K562 (cell line): ENCODE measurements around the gene MATCAP1. TPM values are rescaled to one million over a fixed set of nuclear protein-coding genes. Genes with fewer than 3 reads are reported as not detected.

ENCODE experiments used
- DEAF1 ChIP-seq: fragments of 450-650 bp; formaldehyde crosslinking; IDR thresholded peaks from 2 replicates; pipeline ENCODE4 v1.4.0; 2020; ENCODE audit warnings: mild to moderate bottlenecking, moderate library complexity
- IRF9 ChIP-seq: fragments of 450-650 bp; IDR thresholded peaks from 2 replicates; pipeline ENCODE4 v1.6.1; 2016; ENCODE audit warnings: missing biosample characterization, missing genetic modification characterization
- JUND ChIP-seq, 2 experiments: IDR thresholded peaks; 2 replicates in 1 of 2; 3 replicates in 1 of 2; pipeline ENCODE4 v1.6.1; 2011; ENCODE audit warnings: borderline replicate concordance in 2 of 2, low read depth in 2 of 2, low read length in 2 of 2, improper control_type of control experiment in 1 of 2, missing biosample characterization in 1 of 2, missing genetic modification characterization in 1 of 2, missing genetic modification reagents in 1 of 2
- MTF1 ChIP-seq: fragments of 250-450 bp; sonication (Bioruptor Pico); IDR thresholded peaks from 2 replicates; pipeline ENCODE4 v1.9.0; 2021; ENCODE audit warnings: moderate library complexity, mild to moderate bottlenecking, inconsistent platforms, borderline replicate concordance
- RERE ChIP-seq: sonication (generic); formaldehyde crosslinking; IDR thresholded peaks from 2 replicates; pipeline ENCODE4 v1.8.0; 2023; ENCODE audit warnings: missing genetic modification reagents, mild to moderate bottlenecking, borderline replicate concordance
- TGIF2 ChIP-seq: sonication (generic); formaldehyde crosslinking; IDR thresholded peaks from 2 replicates; pipeline ENCODE4 v1.8.1; 2022; ENCODE audit warnings: mild to moderate bottlenecking, missing genetic modification reagents, moderate library complexity
- ZNF318 ChIP-seq, 2 experiments: fragments of 450-650 bp; IDR thresholded peaks; 2 replicates each; pipeline ENCODE4 v1.6.1; 2016; ENCODE audit warnings: mild to moderate bottlenecking in 2 of 2, borderline replicate concordance in 1 of 2, low read depth in 1 of 2, moderate library complexity in 1 of 2
- polyA plus RNA-seq, 8 experiments: library from polyadenylated mRNA; depleted of rRNA in 4 of 8; stranded (reverse) in 5 of 8; unstranded in 3 of 8; fragments of >200 nt; fragmentation: Nextera tagmentation in 2 of 8; fragmentation: Illumina TruSeq in 1 of 8; extraction: Ambion mirVana in 2 of 8; extraction: Trizol in 1 of 8; gene quantifications; 2 replicates each; pipeline versions ENCODE4 v1.2.1 to v1.2.3, GENCODE V29; 2011 to 2014; ENCODE audit warnings: inconsistent platforms in 1 of 8, missing spikeins in 1 of 8
- total RNA-seq, 7 experiments: library from RNA; depleted of rRNA in 6 of 7; stranded (reverse); fragments of >200 nt in 6 of 7; fragmentation: Illumina TruSeq in 2 of 7; extraction: Trizol in 2 of 7; gene quantifications; 2 replicates each; pipeline versions ENCODE4 v1.2.1 to v1.2.3, GENCODE V29; 2011 to 2021; ENCODE audit warnings: low replicate concordance in 1 of 7

MATCAP1 gene
- total and polyA plus RNA-seq, 9 of the 15 experiments (the other 6 are each of a cell fraction or from before 2014, with no cell fraction given): 3.4 to 20.5 (median 10.3) TPM

- TF ChIP-seq ZNF318 (IDR thresholded peaks at IDR 0.05; ENCODE audit: borderline replicate concordance in 1 of 2, low read depth in 1 of 2) (peak in 1 of 2 experiments; percentile 62; a peak in 1 of 4 replicates), TGIF2 (CRISPR knock-in tag) (no peak; the same call in 1 of the 2 replicates), DEAF1 (CRISPR knock-in tag) (no peak), JUND (IDR thresholded peaks at IDR 0.05; ENCODE audit: borderline replicate concordance, low read depth, low read length) (peak; percentile 57; the same call in 1 of the 2 replicates), JUND (tag; IDR thresholded peaks at IDR 0.05; ENCODE audit: borderline replicate concordance, low read depth, low read length) (no peak; the same call in 2 of the 3 replicates), RERE (CRISPR knock-in tag) (no peak), MTF1 (CRISPR knock-in tag) (no peak), IRF9 (no peak)
Measured at GRCh38 chr16:67226804-67227566, 43.2 kb upstream of the MATCAP1 start, which contains the start of gene TMEM208 (continued).
